WTC11 (cell line): Measurements from ENCODE around the gene MAP3K1. TPM values are rescaled to one million over a fixed set of nuclear protein-coding genes. Genes with fewer than 3 reads are reported as not detected.

Source experiments
- ATAC-seq: fragments of 200-7000 bp; cut with Tn5 transposase; 2 replicates; pipeline ENCODE4 v1.10.0; 2021; ENCODE audit warnings: mild to moderate bottlenecking, moderate library complexity
- CTCF ChIA-PET: fragments of 300-600 bp; sonication (Branson Sonifier 250); formaldehyde crosslinking; loops from one replicate; lab custom pipeline; 2021; ENCODE audit warnings: antibody characterized with exemption; lab: Charles Lee
- POLR2A ChIA-PET: fragments of 350-600 bp; sonication (Branson Sonifier 250); formaldehyde crosslinking; loops from one replicate; lab custom pipeline; 2021; ENCODE audit warnings: antibody characterized with exemption; lab: Charles Lee
- DNase-seq: peaks from one replicate; pipeline ENCODE4 v3.0.0; 2021; ENCODE audit warnings: low spot score
- H3K27ac Mint-ChIP-seq: 2 replicates; pipeline ENCODE4 v1.8.0; 2021; ENCODE audit warnings: mixed read lengths
- H3K27me3 Mint-ChIP-seq: 2 replicates; pipeline ENCODE4 v1.8.0; 2021; ENCODE audit warnings: low read depth, mild to moderate bottlenecking, moderate library complexity, mixed read lengths
- H3K36me3 Mint-ChIP-seq: 2 replicates; pipeline ENCODE4 v1.8.0; 2021; ENCODE audit warnings: mixed read lengths
- H3K4me1 Mint-ChIP-seq: 2 replicates; pipeline ENCODE4 v1.8.0; 2022; ENCODE audit warnings: mixed read lengths
- H3K4me3 Mint-ChIP-seq: 2 replicates; pipeline ENCODE4 v1.8.0; 2021; ENCODE audit warnings: mild to moderate bottlenecking, moderate library complexity, mixed read lengths
- H3K9me3 Mint-ChIP-seq: 2 replicates; pipeline ENCODE4 v1.8.0; 2021; ENCODE audit warnings: mixed read lengths
- NFATC4 ChIP-seq: fragments of 250-450 bp; sonication (Bioruptor Pico); IDR thresholded peaks from 2 replicates; pipeline ENCODE4 v1.9.0; 2021; ENCODE audit warnings: mild to moderate bottlenecking
- SMAD4 ChIP-seq: sonication (generic); formaldehyde crosslinking; IDR thresholded peaks from 2 replicates; pipeline ENCODE4 v1.8.0; 2022; ENCODE audit warnings: mild to moderate bottlenecking, missing genetic modification reagents
- SP1 ChIP-seq: sonication (generic); formaldehyde crosslinking; conservative IDR thresholded peaks from 2 replicates; pipeline ENCODE4 v1.8.1; 2022; ENCODE audit warnings: missing genetic modification reagents
- TEAD1 ChIP-seq: sonication (generic); formaldehyde crosslinking; IDR thresholded peaks from 2 replicates; pipeline ENCODE4 v1.8.0; 2022; ENCODE audit warnings: mild to moderate bottlenecking, missing genetic modification reagents
- ZBTB21 ChIP-seq: sonication (generic); formaldehyde crosslinking; IDR thresholded peaks from 2 replicates; pipeline ENCODE4 v1.8.1; 2023; ENCODE audit warnings: mild to moderate bottlenecking, missing genetic modification reagents, borderline replicate concordance
- ZNF138 ChIP-seq: sonication (generic); formaldehyde crosslinking; conservative IDR thresholded peaks from 2 replicates; pipeline ENCODE4 v1.8.1; 2022; ENCODE audit warnings: mild to moderate bottlenecking, moderate library complexity, missing genetic modification reagents
- ZNF219 ChIP-seq: sonication (generic); formaldehyde crosslinking; IDR thresholded peaks from 2 replicates; pipeline ENCODE4 v1.8.0; 2023; ENCODE audit warnings: missing genetic modification reagents, mild to moderate bottlenecking, borderline replicate concordance
- ZNF416 ChIP-seq: fragments of 250-450 bp; sonication (Bioruptor Pico); IDR thresholded peaks from 2 replicates; pipeline ENCODE4 v1.9.0; 2021; ENCODE audit warnings: mild to moderate bottlenecking, inconsistent platforms
- ZNF423 ChIP-seq: fragments of 250-450 bp; sonication (Bioruptor Pico); IDR thresholded peaks from 2 replicates; pipeline ENCODE4 v2.1.2; 2022; ENCODE audit warnings: mild to moderate bottlenecking, moderate library complexity
- total RNA-seq: library from RNA; stranded (reverse); gene quantifications from 3 replicates; pipeline ENCODE4 v1.2.3, GENCODE V29; 2021
- TF ChIP-seq, protein P1 (sequence below): sonication (generic); formaldehyde crosslinking; IDR thresholded peaks from 2 replicates; pipeline ENCODE4 v1.8.1; 2022; ENCODE audit warnings: low read depth, mild to moderate bottlenecking, moderate library complexity, missing genetic modification reagents, borderline replicate concordance
- TF ChIP-seq, protein P2 (sequence below): sonication (generic); formaldehyde crosslinking; IDR thresholded peaks from 2 replicates; pipeline ENCODE4 v1.8.0; 2023; ENCODE audit warnings: missing genetic modification reagents
- TF ChIP-seq, protein P3 (sequence below): sonication (generic); formaldehyde crosslinking; IDR thresholded peaks from 2 replicates; pipeline ENCODE4 v1.8.0; 2023; ENCODE audit warnings: missing genetic modification reagents, mild to moderate bottlenecking, borderline replicate concordance
- TF ChIP-seq, protein P4 (sequence below): sonication (generic); formaldehyde crosslinking; conservative IDR thresholded peaks from 2 replicates; pipeline ENCODE4 v1.8.1; 2023; ENCODE audit warnings: mild to moderate bottlenecking, low read depth, missing genetic modification reagents, moderate library complexity
- TF ChIP-seq, protein P5 (sequence below): sonication (generic); formaldehyde crosslinking; conservative IDR thresholded peaks from 2 replicates; pipeline ENCODE4 v1.8.1; 2022; ENCODE audit warnings: mild to moderate bottlenecking, missing genetic modification reagents
- TF ChIP-seq, protein P6 (sequence below): sonication (generic); formaldehyde crosslinking; IDR thresholded peaks from 2 replicates; pipeline ENCODE4 v1.8.1; 2023; ENCODE audit warnings: mild to moderate bottlenecking, missing genetic modification reagents, moderate library complexity
- TF ChIP-seq, protein P7 (sequence below): sonication (generic); formaldehyde crosslinking; IDR thresholded peaks from 2 replicates; pipeline ENCODE4 v1.8.0; 2022; ENCODE audit warnings: mild to moderate bottlenecking, missing genetic modification reagents

Gene MAP3K1
- total RNA-seq, 1 experiment from 2014 or later: 16.3 TPM

DNA sequence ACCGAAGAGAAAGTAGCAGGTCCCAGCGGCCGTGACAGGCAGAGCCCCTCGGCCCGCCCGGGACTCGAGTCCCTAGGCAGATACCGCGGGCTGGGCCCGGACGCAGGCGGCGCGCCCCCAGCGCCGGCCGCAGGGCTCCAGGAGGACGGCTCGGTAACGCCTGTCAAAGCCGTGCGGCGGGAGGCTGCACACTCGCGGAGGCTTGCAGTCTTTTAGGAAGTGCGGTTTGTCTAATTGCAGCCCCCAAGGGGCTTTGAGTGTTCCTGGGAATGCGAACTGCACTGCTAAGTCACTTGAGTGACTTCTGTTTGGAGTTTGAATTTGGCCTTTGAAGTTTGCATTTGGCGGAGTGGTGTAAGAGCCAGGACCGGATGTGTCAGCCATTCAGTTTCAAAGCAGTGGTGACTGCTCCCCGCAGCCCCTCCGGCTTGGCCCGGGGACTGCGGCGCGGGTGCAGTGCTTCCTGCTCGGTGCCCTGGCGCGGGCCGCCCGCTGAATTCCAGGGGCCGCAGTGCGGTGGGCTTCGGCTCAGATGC, 1.3 kb downstream of the MAP3K1 start:
- TF ChIP-seq ZNF138 (CRISPR knock-in tag) (no peak), ZNF219 (CRISPR knock-in tag) (peak; percentile 21; the same call in 1 of the 2 replicates), NFATC4 (CRISPR knock-in tag) (no peak), ZNF423 (peak; percentile 33; the same call in 1 of the 2 replicates), SMAD4 (no peak), SP1 (CRISPR knock-in tag) (no peak), ZBTB21 (CRISPR knock-in tag) (no peak), ZNF416 (CRISPR knock-in tag) (no peak), TEAD1 (CRISPR knock-in tag) (peak; percentile 60; the same call in 1 of the 2 replicates)
- TF ChIP-seq, protein P1, sequence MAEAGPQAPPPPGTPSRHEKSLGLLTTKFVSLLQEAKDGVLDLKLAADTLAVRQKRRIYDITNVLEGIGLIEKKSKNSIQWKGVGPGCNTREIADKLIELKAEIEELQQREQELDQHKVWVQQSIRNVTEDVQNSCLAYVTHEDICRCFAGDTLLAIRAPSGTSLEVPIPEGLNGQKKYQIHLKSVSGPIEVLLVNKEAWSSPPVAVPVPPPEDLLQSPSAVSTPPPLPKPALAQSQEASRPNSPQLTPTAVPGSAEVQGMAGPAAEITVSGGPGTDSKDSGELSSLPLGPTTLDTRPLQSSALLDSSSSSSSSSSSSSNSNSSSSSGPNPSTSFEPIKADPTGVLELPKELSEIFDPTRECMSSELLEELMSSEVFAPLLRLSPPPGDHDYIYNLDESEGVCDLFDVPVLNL (CRISPR knock-in tag): no peak
- TF ChIP-seq, protein P2, sequence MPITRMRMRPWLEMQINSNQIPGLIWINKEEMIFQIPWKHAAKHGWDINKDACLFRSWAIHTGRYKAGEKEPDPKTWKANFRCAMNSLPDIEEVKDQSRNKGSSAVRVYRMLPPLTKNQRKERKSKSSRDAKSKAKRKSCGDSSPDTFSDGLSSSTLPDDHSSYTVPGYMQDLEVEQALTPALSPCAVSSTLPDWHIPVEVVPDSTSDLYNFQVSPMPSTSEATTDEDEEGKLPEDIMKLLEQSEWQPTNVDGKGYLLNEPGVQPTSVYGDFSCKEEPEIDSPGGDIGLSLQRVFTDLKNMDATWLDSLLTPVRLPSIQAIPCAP (CRISPR knock-in tag): no peak
- TF ChIP-seq, protein P3, sequence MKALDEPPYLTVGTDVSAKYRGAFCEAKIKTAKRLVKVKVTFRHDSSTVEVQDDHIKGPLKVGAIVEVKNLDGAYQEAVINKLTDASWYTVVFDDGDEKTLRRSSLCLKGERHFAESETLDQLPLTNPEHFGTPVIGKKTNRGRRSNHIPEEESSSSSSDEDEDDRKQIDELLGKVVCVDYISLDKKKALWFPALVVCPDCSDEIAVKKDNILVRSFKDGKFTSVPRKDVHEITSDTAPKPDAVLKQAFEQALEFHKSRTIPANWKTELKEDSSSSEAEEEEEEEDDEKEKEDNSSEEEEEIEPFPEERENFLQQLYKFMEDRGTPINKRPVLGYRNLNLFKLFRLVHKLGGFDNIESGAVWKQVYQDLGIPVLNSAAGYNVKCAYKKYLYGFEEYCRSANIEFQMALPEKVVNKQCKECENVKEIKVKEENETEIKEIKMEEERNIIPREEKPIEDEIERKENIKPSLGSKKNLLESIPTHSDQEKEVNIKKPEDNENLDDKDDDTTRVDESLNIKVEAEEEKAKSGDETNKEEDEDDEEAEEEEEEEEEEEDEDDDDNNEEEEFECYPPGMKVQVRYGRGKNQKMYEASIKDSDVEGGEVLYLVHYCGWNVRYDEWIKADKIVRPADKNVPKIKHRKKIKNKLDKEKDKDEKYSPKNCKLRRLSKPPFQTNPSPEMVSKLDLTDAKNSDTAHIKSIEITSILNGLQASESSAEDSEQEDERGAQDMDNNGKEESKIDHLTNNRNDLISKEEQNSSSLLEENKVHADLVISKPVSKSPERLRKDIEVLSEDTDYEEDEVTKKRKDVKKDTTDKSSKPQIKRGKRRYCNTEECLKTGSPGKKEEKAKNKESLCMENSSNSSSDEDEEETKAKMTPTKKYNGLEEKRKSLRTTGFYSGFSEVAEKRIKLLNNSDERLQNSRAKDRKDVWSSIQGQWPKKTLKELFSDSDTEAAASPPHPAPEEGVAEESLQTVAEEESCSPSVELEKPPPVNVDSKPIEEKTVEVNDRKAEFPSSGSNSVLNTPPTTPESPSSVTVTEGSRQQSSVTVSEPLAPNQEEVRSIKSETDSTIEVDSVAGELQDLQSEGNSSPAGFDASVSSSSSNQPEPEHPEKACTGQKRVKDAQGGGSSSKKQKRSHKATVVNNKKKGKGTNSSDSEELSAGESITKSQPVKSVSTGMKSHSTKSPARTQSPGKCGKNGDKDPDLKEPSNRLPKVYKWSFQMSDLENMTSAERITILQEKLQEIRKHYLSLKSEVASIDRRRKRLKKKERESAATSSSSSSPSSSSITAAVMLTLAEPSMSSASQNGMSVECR (CRISPR knock-in tag): no peak
- TF ChIP-seq, protein P4, sequence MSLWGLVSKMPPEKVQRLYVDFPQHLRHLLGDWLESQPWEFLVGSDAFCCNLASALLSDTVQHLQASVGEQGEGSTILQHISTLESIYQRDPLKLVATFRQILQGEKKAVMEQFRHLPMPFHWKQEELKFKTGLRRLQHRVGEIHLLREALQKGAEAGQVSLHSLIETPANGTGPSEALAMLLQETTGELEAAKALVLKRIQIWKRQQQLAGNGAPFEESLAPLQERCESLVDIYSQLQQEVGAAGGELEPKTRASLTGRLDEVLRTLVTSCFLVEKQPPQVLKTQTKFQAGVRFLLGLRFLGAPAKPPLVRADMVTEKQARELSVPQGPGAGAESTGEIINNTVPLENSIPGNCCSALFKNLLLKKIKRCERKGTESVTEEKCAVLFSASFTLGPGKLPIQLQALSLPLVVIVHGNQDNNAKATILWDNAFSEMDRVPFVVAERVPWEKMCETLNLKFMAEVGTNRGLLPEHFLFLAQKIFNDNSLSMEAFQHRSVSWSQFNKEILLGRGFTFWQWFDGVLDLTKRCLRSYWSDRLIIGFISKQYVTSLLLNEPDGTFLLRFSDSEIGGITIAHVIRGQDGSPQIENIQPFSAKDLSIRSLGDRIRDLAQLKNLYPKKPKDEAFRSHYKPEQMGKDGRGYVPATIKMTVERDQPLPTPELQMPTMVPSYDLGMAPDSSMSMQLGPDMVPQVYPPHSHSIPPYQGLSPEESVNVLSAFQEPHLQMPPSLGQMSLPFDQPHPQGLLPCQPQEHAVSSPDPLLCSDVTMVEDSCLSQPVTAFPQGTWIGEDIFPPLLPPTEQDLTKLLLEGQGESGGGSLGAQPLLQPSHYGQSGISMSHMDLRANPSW (CRISPR knock-in tag): no peak
- TF ChIP-seq, protein P5, sequence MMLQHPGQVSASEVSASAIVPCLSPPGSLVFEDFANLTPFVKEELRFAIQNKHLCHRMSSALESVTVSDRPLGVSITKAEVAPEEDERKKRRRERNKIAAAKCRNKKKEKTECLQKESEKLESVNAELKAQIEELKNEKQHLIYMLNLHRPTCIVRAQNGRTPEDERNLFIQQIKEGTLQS (CRISPR knock-in tag): no peak
- TF ChIP-seq, protein P6, sequence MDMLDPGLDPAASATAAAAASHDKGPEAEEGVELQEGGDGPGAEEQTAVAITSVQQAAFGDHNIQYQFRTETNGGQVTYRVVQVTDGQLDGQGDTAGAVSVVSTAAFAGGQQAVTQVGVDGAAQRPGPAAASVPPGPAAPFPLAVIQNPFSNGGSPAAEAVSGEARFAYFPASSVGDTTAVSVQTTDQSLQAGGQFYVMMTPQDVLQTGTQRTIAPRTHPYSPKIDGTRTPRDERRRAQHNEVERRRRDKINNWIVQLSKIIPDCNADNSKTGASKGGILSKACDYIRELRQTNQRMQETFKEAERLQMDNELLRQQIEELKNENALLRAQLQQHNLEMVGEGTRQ (CRISPR knock-in tag): no peak
- TF ChIP-seq, protein P7, sequence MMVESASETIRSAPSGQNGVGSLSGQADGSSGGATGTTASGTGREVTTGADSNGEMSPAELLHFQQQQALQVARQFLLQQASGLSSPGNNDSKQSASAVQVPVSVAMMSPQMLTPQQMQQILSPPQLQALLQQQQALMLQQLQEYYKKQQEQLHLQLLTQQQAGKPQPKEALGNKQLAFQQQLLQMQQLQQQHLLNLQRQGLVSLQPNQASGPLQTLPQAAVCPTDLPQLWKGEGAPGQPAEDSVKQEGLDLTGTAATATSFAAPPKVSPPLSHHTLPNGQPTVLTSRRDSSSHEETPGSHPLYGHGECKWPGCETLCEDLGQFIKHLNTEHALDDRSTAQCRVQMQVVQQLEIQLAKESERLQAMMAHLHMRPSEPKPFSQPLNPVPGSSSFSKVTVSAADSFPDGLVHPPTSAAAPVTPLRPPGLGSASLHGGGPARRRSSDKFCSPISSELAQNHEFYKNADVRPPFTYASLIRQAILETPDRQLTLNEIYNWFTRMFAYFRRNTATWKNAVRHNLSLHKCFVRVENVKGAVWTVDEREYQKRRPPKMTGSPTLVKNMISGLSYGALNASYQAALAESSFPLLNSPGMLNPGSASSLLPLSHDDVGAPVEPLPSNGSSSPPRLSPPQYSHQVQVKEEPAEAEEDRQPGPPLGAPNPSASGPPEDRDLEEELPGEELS: 0 out of 2 replicates have a peak, but pooled peaks have one; percentile 67
- CTCF ChIA-PET: no interaction called here

More for the DNA sequence above, 1.3 kb downstream of the MAP3K1 start:
- ATAC-seq (peak; percentile 59), DNase-seq (peak; percentile 59)
- Mint-ChIP-seq H3K4me3 (peak overlapping the region; percentile 80), H3K4me1 (peaks cover 50% of the 10 kb centered on the region), H3K27ac (no peak overlapping the region), H3K36me3 (no peaks in the 10 kb centered on the region), H3K27me3 (peaks cover 14% of the 10 kb centered on the region), H3K9me3 (no peaks in the 10 kb centered on the region)
- POLR2A ChIA-PET: no interaction called here
